Neuronal stem cell (in vitro differentiated cells): ENCODE data around the gene ANO7.

Source experiments
- DNase-seq: peaks from one replicate; pipeline ENCODE4 v3.0.0-alpha.2; 2013; ENCODE audit warnings: low spot score
- H2AFZ ChIP-seq: one replicate; pipeline ENCODE4 v1.6.1; 2013; ENCODE audit warnings: mild to moderate bottlenecking, low read length, inconsistent platforms
- H2AK5ac ChIP-seq: 2 replicates; pipeline ENCODE4 v1.6.1; 2013; ENCODE audit warnings: low read depth, mild to moderate bottlenecking, inconsistent platforms, low read length, moderate library complexity, mixed read lengths
- H2BK120ac ChIP-seq: 2 replicates; pipeline ENCODE4 v1.6.1; 2013; ENCODE audit warnings: low read depth, mild to moderate bottlenecking, inconsistent platforms, low read length, moderate library complexity, mixed read lengths
- H2BK12ac ChIP-seq: one replicate; pipeline ENCODE4 v1.6.1; 2013; ENCODE audit warnings: low read length, inconsistent platforms
- H2BK15ac ChIP-seq: 2 replicates; pipeline ENCODE4 v1.6.1; 2013; ENCODE audit warnings: mild to moderate bottlenecking, low read length, inconsistent platforms, mixed read lengths
- H2BK5ac ChIP-seq: one replicate; pipeline ENCODE4 v1.6.1; 2013; ENCODE audit warnings: inconsistent platforms, mild to moderate bottlenecking, low read length, moderate library complexity
- H3K14ac ChIP-seq: one replicate; pipeline ENCODE4 v1.6.1; 2013; ENCODE audit warnings: low read length, inconsistent platforms
- H3K18ac ChIP-seq: 2 replicates; pipeline ENCODE4 v1.6.1; 2013; ENCODE audit warnings: low read length, inconsistent platforms
- H3K23ac ChIP-seq: 2 replicates; pipeline ENCODE4 v1.6.1; 2013; ENCODE audit warnings: low read depth, mild to moderate bottlenecking, mixed read lengths, low read length, inconsistent platforms; ENCODE audit not compliant: poor library complexity
- H3K27ac ChIP-seq: replicated peaks from 3 replicates; pipeline ENCODE4 v1.5.1; 2013; ENCODE audit warnings: low read length, inconsistent platforms
- H3K27me3 ChIP-seq, 3 experiments: 2 replicates each; pipeline ENCODE4 v1.6.1; 2013; ENCODE audit warnings: low read length in 3 of 3, mild to moderate bottlenecking in 2 of 3, inconsistent platforms in 1 of 3, low read depth in 1 of 3, mixed read lengths in 1 of 3, moderate library complexity in 1 of 3; ENCODE audit not compliant: control insufficient read depth in 3 of 3, insufficient read depth in 3 of 3
- H3K36me3 ChIP-seq, 2 donors: replicated peaks in 1 of 2; 2 replicates each; pipeline ENCODE4 v1.6.1; 2013; ENCODE audit warnings: low read length in 2 of 2; ENCODE audit not compliant: control insufficient read depth in 2 of 2, insufficient read depth in 2 of 2
- H3K4ac ChIP-seq: 2 replicates; pipeline ENCODE4 v1.6.1; 2013; ENCODE audit warnings: inconsistent platforms, mild to moderate bottlenecking, low read length, moderate library complexity
- H3K4me1 ChIP-seq, 2 donors: 1 replicate in 1 of 2; 2 replicates in 1 of 2; pipeline ENCODE4 v1.6.1; 2013; ENCODE audit warnings: low read length in 2 of 2, low read depth in 1 of 2; ENCODE audit not compliant: control insufficient read depth in 2 of 2, insufficient read depth in 1 of 2
- H3K4me2 ChIP-seq: one replicate; pipeline ENCODE4 v1.6.1; 2013; ENCODE audit warnings: mild to moderate bottlenecking, low read length, inconsistent platforms; ENCODE audit not compliant: insufficient read depth, poor library complexity, severe bottlenecking
- H3K4me3 ChIP-seq, 2 donors: 2 replicates each; pipeline ENCODE4 v1.5.1; 2013; ENCODE audit warnings: low read length in 2 of 2, mild to moderate bottlenecking in 2 of 2, inconsistent platforms in 1 of 2, moderate library complexity in 1 of 2
- H3K79me1 ChIP-seq: one replicate; pipeline ENCODE4 v1.6.1; 2013; ENCODE audit warnings: low read depth, mild to moderate bottlenecking, inconsistent platforms, low read length, moderate library complexity
- H3K9ac ChIP-seq: one replicate; pipeline ENCODE4 v1.6.1; 2013; ENCODE audit warnings: mild to moderate bottlenecking, low read depth, low read length, inconsistent platforms; ENCODE audit not compliant: poor library complexity
- H3K9me3 ChIP-seq, 2 donors: replicated peaks in 1 of 2; 2 replicates each; pipeline versions ENCODE3 to v1.6.1; 2013; ENCODE audit warnings: low read length in 2 of 2, mild to moderate bottlenecking in 2 of 2, inconsistent platforms in 1 of 2, low read depth in 1 of 2, mixed read lengths in 1 of 2, moderate library complexity in 1 of 2; ENCODE audit not compliant: control insufficient read depth in 2 of 2, insufficient read depth in 1 of 2
- H4K8ac ChIP-seq: one replicate; pipeline ENCODE4 v1.6.1; 2013; ENCODE audit warnings: low read depth, mild to moderate bottlenecking, inconsistent platforms, low read length, moderate library complexity
- H4K91ac ChIP-seq: one replicate; pipeline ENCODE4 v1.6.1; 2013; ENCODE audit warnings: low read length, low read depth, mild to moderate bottlenecking, inconsistent platforms; ENCODE audit not compliant: poor library complexity
- WGBS, 2 donors: extraction: QIAGEN DNeasy Blood & Tissue Kit; methylation state at CpG; one replicate each; pipeline ENCODE4 v1.1.7; 2013; ENCODE audit warnings: missing lambda C conversion rate in 2 of 2, mixed read lengths in 1 of 2; ENCODE audit not compliant: insufficient read length in 2 of 2, insufficient replicate concordance in 1 of 2; ENCODE audit errors: extremely low coverage in 2 of 2; 5-methylcytosine and 5-hydroxymethylcytosine counted together

ANO7 gene

DNA sequence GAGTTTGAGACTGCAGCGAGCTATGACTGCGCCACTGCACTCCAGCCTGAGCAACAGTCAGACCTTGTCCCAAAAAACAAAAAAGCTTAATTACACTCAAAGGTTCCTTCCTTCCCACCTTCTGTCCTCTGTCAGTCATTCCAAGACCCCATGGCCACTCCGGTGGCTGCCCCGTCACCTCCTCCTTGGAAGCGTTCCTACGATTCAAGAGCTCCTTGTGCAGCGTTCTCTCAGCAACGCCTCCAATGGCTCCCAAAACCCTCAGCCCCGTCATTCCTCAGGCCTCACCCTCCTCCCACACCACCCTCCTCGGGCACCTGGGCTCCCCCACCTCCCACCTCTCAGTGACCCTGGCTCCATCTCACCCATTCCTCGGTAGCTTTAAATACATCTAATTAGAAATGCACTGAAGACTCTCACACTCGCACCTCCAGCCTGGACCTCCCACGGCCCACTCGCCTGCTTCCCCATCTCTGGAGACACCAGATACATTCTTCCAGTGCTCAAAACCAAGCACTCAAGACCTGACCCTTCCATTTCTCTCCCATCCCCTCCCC lies 47.2 kb upstream of the ANO7 start:
- Histone ChIP-seq H3K27me3 (no peaks in the 10 kb centered on the region), H4K91ac (no peak overlapping the region), H2BK5ac (no peak overlapping the region), H3K4me2 (no peak overlapping the region), H3K36me3 (peaks cover 17 to 75% of the 10 kb centered on the region in 2 donors), H4K8ac (no peak overlapping the region), H3K14ac (no peak overlapping the region), H3K18ac (no peak overlapping the region), H2BK120ac (no peak overlapping the region), H3K9me3 (no peaks in the 10 kb centered on the region), H2BK15ac (no peak overlapping the region), H3K4me3 (no peak overlapping the region), H2BK12ac (no peak overlapping the region), H3K79me1 (peaks cover 8% of the 10 kb centered on the region), H3K4me1 (no peaks in the 10 kb centered on the region), H3K9ac (no peak overlapping the region), H3K4ac (no peak overlapping the region), H2AFZ (no peak overlapping the region), H3K23ac (no peak overlapping the region), H2AK5ac (no peak overlapping the region), H3K27ac (no peak overlapping the region)
- no peak for DNase-seq
- WGBS, 2 donors, result no CpG with 5 or more reads among the region's 14 CpGs

DNA sequence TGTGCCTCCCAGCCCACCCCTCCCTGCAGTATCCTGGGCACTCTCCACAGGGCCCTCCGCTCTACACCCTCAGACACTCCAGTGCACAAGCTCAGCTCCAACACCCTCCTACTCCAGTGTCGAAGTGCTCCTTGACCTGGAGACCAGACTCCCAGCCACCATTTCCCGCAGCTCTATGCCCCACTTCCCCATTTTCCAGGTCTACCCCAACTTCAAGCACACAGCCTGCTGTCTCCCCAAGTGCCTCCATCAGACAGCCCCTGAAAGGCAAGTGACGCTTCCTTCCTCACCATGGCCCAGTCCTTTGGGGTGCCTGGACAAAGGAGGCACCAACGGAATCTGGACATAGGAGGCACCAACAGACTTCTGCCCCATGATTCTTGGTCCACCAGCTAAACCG lies 46.4 kb upstream of the ANO7 start:
- H4K91ac ChIP-seq, result no peak overlapping the region
- H3K9ac ChIP-seq, result no peak overlapping the region
- H3K4me1 ChIP-seq, result no peaks in the 10 kb centered on the region
- no peak overlapping the region for H2BK5ac ChIP-seq
- no peak overlapping the region for H4K8ac ChIP-seq
- no peak overlapping the region for H2AK5ac ChIP-seq
- H3K4me2 ChIP-seq, result no peak overlapping the region
- WGBS, 2 donors, result no CpG with 5 or more reads among the region's 6 CpGs
- H3K4ac ChIP-seq, result no peak overlapping the region
- no peak overlapping the region for H3K14ac ChIP-seq
- H3K23ac ChIP-seq, result no peak overlapping the region
- H2BK12ac ChIP-seq, result no peak overlapping the region
- no peak overlapping the region for H3K27ac ChIP-seq
- H3K9me3 ChIP-seq, result no peaks in the 10 kb centered on the region
- no peak for DNase-seq
- H3K79me1 ChIP-seq, result peaks cover 8% of the 10 kb centered on the region
- no peak overlapping the region for H2BK120ac ChIP-seq
- no peak overlapping the region for H2BK15ac ChIP-seq
- no peak overlapping the region for H2AFZ ChIP-seq
- H3K27me3 ChIP-seq, result no peaks in the 10 kb centered on the region
- peaks cover 13 to 67% of the 10 kb centered on the region in 2 donors for H3K36me3 ChIP-seq
- H3K18ac ChIP-seq, result peak overlapping the region; percentile 32
- peak overlapping the region in 1 of 2 donors; percentile 4 for H3K4me3 ChIP-seq

DNA sequence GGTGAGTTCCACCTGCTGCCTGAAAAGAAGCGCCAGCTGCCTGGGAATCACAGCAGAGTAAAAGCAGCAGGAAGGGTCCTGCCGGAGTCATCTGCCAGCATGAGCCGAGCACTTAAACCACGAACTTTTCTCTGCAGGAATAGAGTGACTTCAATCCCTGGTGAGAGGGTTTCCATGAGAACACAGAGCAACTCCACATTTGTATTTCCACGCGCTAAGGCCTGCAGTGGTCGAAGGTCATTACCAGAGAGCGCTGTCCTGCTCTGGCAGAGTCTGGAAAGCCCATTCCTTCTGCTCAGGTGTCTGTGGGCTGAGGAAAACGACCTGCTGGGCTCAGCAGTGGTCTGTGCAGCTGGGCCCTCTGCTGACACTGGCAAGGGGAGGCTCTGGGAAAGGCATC lies 45.9 kb upstream of the ANO7 start:
- Histone ChIP-seq H3K79me1 (peaks cover 8% of the 10 kb centered on the region), H3K9ac (no peak overlapping the region), H3K18ac (no peak overlapping the region), H3K4me2 (no peak overlapping the region), H2BK5ac (no peak overlapping the region), H2BK120ac (no peak overlapping the region), H3K36me3 (peaks cover 13 to 62% of the 10 kb centered on the region in 2 donors), H2AK5ac (no peak overlapping the region), H2AFZ (no peak overlapping the region), H3K9me3 (no peaks in the 10 kb centered on the region), H2BK12ac (no peak overlapping the region), H3K4ac (no peak overlapping the region), H3K27ac (no peak overlapping the region), H4K91ac (no peak overlapping the region), H2BK15ac (no peak overlapping the region), H3K23ac (no peak overlapping the region), H4K8ac (no peak overlapping the region), H3K4me1 (no peaks in the 10 kb centered on the region), H3K14ac (no peak overlapping the region), H3K4me3 (peak overlapping the region in 1 of 2 donors; percentile 46), H3K27me3 (no peaks in the 10 kb centered on the region)
- WGBS, 2 donors, result no CpG with 5 or more reads among the region's 9 CpGs
- DNase-seq, result no peak

DNA sequence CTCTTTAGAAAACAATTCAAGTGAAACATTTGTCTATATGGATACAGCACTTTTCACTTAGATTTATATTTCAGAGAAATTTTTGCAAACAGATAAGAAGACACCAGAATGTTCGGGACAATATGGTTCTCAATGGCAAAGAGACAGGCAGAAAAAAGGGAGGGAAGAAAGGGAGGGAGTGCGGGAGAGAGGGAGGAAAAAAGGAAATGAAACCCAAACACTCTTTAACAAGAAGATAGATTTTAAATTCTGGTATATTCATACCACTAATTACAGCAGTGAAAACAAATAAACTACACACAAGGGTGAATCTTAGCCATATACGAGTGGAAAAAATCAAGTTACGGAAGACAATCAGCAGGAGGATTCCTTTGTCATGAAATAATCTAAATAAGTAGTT lies 42.2 kb upstream of the ANO7 start:
- no peak overlapping the region for H3K9ac ChIP-seq
- peaks cover 4% of the 10 kb centered on the region for H3K79me1 ChIP-seq
- no peak overlapping the region for H3K14ac ChIP-seq
- no peak overlapping the region for H3K23ac ChIP-seq
- H2AFZ ChIP-seq, result no peak overlapping the region
- H3K27ac ChIP-seq, result no peak overlapping the region
- H4K91ac ChIP-seq, result no peak overlapping the region
- H4K8ac ChIP-seq, result no peak overlapping the region
- no peak overlapping the region for H3K4me2 ChIP-seq
- H2BK12ac ChIP-seq, result no peak overlapping the region
- H2AK5ac ChIP-seq, result no peak overlapping the region
- DNase-seq, result no peak
- WGBS, 2 donors, result no CpG with 5 or more reads among the region's 4 CpGs
- H3K4me3 ChIP-seq, result no peak overlapping the region
- peaks cover 2 to 27% of the 10 kb centered on the region in 2 donors for H3K36me3 ChIP-seq
- no peak overlapping the region for H3K18ac ChIP-seq
- no peak overlapping the region for H2BK15ac ChIP-seq
- H3K4me1 ChIP-seq, result peaks cover 11 to 15% of the 10 kb centered on the region in 2 donors
- H3K27me3 ChIP-seq, result peaks cover 0 to 6% (median 0%) of the 10 kb centered on the region in 3 experiments
- no peaks in the 10 kb centered on the region for H3K9me3 ChIP-seq
- H2BK120ac ChIP-seq, result no peak overlapping the region
- no peak overlapping the region for H3K4ac ChIP-seq
- no peak overlapping the region for H2BK5ac ChIP-seq
